Measurements from ENCODE around the gene RFX3.

DNA sequence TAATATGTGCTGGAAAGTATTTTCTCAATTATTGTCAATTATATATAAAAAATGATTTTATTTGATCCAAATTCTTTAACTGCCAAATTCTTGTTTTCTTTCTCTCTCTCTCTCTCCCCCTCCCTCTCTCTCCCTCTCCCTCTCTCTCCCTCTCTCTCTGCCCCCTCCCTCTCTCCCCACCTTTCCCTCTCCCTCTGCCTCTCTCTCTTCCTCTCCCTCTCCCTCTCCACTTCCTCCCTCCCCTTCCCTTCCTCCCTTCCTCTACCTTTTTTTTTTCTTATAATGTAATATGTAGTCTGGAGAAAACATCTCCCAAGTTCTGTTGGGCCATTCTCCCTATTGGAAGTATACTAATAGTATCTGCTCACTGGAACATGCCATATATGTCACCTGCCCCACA, 6.4 kb upstream of the RFX3 start:
- no peak for TF ChIP-seq CTCF (IDR thresholded peaks at IDR 0.05; ENCODE audit: borderline replicate concordance, extremely low read depth, low read length, poor library complexity, severe bottlenecking)
- no peak for TF ChIP-seq EZH2 (IDR thresholded peaks at IDR 0.05; ENCODE audit: borderline replicate concordance, low read depth, low read length, severe bottlenecking)
